Right renal pelvis (tissue), 4 donors: ENCODE results near the gene EIF2AK3. TPM values are rescaled to one million over a fixed set of nuclear protein-coding genes. Genes with fewer than 3 reads are reported as not detected.
"Not testable (repeated sequence)": the region's sequence is repeated elsewhere in the genome, so short reads cannot be mapped to it uniquely, and the experiment has no call there.

Source experiments
- DNase-seq, 4 donors: peaks; one replicate each; pipeline ENCODE4 v3.0.0-alpha.2; 2013; ENCODE audit warnings: low read depth in 4 of 4, low spot score in 3 of 4, missing footprints in 1 of 4
- polyA plus RNA-seq, 4 donors: library from polyadenylated mRNA; unstranded; fragments of 120-200 nt; gene quantifications; one replicate each; pipeline ENCODE4 v1.2.1, GENCODE V29; 2013; ENCODE audit not compliant: insufficient read length in 4 of 4

The EIF2AK3 gene
- polyA plus RNA-seq, result 10 to 100 TPM; 25.1 to 29.3 (median 25.9) TPM

DNA sequence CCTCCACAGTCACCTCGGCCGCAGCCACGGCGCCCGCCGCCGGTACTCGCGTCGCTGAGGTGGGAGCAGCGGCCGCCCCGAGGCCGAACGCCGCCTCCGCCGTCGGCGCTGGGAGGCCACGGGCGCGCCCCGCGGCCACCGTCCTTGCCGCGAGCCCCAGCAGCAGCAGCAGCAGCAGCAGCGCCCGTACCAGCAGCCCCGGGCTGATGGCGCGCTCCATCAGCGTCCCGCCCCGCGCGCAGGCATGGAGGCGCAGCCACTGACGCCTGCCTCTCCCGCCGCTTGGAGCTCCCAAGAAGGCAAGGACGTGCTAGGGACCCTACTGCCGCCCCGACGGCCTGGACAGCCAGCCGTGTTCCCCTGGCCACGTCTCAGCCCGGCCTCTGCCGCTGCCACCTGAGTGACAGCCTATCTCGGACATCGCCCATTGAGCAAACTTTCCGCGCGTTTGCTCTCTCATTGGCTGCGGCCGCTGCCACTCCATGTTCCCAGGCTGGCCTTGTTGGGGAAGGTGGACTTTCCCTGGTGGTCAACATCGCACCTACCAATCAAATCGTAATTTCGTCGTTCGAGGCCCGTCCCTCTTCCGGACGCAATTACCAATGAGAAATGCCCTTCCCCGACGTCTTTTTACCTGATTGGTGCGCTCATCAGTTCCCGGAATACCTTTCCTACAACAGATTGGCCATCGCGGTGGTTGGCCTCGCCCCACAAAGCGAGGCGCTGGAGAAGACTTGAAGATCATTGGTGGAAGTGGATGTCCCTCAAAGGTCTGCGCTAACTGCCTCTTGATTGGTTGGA is at the start of gene EIF2AK3:
Gene EIF2AK3 (minus strand): TSS at position 410 of the 801 bp plus-strand sequence. CDS start 190 bp downstream, at position 220.
- DNase-seq, result peak; percentile 98 to 100 (median 100)

DNA sequence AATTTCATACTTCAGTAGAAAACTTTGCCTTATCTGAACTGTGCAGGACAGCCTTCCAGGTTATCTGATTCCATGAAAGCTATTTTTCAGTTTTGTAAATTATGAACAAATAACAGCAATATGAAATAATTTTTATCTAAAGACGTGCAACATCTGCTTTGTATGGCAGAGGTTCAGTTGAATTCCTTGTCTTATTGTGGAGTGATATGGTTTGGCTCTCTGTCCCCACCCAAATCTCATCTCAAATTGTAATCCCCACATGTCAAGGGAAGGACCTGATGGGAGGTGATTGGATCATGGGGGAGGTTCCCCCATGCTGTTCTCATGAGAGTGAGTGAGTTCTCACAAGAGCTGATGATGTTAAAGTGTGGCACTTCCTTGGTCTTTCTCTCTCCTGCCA is 46.1 kb upstream of the EIF2AK3 start:
- no peak for DNase-seq

DNA sequence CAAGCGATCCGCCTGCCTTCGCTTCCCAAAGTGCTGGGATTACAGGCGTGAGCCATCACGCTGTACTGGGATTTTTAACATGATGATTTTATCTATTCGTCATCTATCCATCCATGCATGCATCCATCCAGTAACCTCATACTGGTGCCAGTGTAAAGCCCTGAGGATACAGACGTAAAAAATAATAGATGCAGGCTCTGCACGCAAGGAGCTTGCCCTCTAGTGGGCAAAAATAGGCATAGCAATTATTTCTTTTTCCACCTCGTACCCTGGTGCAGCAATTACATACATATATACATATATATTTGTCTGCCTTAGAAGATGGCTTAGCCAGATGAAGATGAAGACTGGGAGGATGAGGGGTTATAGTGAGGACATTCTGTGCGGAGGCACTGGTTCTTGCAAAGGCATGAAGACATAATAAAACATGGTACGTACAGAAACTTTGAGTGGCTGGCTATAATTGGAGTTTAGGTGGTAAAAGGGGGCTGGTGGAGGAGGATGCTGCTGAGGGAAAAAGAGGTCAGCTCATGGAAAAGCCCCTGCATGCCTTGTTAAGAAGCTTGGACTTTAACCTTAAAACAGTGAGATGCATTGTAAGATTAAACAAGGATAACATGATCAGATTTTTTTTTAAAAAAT is 44.6 kb upstream of the EIF2AK3 start:
- DNase-seq, result no peak

GRCh38 chr2:88669482-88670214 is 42.4 kb upstream of the EIF2AK3 start:
- DNase-seq, result no peak

DNA sequence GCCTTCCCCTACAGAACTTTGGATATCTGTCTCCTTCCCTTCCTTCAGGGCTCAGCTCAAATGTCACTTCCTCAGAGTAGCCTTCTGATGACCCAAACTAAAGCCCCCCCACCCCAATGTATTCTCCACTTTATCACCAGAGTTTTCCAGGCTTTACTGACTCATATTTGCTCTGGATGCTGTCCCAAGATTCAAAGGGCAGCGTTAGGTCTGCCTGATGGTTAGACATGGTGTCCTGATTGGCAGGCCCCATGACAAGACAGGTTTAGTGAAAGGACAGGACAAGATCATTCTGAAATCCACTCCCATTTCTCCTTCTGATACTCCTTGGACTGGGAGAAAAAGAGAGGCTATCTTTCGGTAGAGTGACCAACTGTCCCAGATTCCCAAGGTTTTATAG is 41.6 kb upstream of the EIF2AK3 start:
- DNase-seq, result no peak

GRCh38 chr2:88667219-88667618 is 40.0 kb upstream of the EIF2AK3 start:
- DNase-seq, result no peak

DNA sequence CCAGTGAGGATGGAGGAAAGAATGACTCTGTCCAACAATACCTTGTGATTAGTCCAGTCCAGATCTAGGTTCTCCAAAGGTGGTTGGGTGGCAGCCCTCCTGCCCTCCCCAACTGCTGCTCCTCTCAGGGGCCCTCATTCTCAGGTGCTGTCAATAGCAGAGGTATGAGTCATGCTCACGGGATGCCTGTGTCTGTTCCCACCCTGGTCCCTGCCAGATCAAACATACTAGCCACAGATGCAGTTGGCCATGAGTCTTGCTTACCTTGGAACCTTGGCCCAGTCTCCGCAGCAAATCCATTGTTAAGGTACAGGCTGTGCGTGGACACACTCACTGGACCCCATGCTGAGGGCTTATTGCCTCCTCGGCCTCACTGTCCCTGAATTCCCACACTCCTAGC is 39.3 kb upstream of the EIF2AK3 start:
- DNase-seq, result no peak

DNA sequence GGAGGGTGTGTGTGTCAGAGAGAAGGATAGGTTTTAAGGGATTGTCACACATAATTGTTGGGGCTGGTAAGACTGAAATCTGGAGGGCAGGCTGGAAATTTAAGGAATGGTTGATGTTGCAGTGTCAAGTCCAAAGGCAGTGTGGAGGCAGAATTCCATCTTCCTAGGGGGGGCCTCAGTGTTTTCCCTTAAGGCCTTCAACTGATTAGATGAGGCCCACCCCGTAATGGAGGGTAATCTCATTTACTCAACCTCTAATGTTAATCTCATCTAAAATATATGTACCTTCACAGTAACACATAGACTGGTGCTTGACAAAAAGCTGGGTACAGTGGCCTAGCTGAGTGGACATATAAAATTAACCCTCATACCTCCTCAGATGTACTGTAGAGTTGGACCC is 33.4 kb upstream of the EIF2AK3 start:
- DNase-seq, result no peak

GRCh38 chr2:88659538-88659915 is 32.3 kb upstream of the EIF2AK3 start:
- peak in 1 of 4 donors; percentile 20 for DNase-seq

- DNase-seq, result no peak
These were observed 31.7 kb upstream of the EIF2AK3 start for GRCh38 chr2:88658881-88659537.

- DNase-seq, result no peak
These were observed 31.1 kb upstream of the EIF2AK3 start for GRCh38 chr2:88658326-88658725.

DNA sequence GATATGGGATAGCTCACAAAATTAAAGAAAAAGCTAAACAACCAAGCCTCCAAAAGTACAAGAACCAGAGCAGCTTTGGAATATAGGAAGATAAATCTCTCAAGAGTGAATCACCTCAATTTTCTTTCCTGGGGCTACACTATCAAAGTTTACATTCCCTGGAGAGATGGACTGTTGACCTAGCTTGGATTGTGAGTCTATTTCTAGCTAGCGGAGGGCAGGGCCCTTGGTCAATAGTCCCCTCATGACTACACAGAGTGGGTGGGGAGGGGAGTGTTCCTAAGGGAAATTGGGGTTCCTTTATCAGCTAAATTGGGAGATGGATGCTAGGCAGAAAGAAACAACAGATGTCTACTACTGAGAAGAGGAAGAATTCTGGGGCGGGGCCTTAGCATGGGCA is 29.9 kb upstream of the EIF2AK3 start:
- no peak for DNase-seq

DNA sequence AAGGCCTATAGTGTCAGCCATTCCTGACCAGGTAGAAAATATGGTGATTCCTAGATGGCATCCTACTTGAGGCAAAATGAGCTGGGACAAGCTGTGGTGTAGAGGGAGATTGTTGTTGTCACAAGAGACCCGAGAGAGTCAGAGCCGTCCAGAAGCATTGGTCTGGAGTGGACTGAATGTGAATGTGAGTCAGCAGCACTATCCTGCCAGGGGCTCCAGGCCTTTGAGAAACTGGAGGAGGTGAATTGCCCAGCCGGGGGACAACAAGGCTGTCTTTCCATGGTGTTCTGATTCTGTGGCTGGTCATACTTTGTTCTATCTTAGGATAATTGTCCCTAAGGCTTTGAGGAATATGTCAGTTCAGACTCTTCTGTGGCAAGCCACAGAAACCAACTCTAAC is 29.4 kb upstream of the EIF2AK3 start:
- DNase-seq, result no peak

DNA sequence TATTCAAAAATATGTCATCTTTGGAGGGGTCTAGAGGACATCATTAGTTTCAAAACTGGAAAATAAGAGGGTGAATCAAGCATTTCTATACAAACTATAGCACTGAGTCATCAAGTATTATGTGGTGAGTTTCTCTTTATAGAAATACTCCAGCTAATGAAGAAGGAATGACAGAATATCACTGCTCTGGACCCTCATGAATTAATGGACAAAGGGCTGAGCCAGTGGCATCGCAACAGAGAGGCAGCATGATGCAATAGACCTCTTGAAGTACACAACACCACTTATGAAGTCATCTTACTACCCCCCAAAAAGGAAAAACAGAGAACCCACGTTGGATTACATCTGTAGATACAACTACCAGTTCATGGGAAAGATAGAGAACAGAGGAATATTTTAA is 27.4 kb upstream of the EIF2AK3 start:
- no peak for DNase-seq

DNA sequence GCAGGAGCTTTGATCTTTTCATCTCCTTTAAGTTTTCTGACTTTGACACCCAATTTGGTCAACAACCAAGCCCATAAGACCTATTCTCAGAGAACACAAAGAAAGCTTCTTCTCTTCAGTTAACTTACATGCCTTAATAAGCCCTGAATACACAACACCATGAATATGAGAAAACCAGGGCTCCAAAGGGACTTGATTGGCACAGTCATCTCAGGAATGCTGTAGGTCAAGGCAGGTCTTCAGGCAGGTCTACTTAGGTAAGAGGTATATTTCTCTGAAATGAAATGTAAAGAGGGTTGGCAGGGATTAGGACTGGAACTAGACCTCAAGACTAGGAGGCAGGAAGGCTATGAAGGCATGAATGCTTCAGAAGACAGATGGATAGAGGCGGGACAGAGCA is 24.4 kb upstream of the EIF2AK3 start:
- DNase-seq, result no peak

GRCh38 chr2:88645291-88645882 is 18.1 kb upstream of the EIF2AK3 start:
- DNase-seq, result not testable (repeated sequence)

DNA sequence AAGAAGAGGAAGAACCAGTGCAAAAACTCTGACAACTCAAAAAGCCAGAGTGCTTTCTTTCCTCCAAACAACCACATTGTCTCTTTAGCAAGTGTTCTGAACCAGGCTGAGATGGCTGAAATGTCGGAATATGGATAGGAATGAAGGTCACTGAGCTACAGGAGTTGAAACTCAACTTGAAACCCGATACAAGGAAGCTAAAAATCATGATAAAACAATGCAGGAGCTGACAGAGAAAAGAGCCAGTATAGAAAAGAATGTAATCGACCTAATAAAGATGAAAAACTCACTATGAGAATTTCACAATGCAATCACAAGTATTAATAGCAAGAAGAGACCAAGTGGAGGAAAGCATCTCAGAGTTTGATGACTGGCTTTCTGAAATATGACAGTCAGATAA is 15.0 kb upstream of the EIF2AK3 start:
- DNase-seq, result no peak

- DNase-seq, result no peak
These were observed 14.1 kb upstream of the EIF2AK3 start for GRCh38 chr2:88641330-88641729.

DNA sequence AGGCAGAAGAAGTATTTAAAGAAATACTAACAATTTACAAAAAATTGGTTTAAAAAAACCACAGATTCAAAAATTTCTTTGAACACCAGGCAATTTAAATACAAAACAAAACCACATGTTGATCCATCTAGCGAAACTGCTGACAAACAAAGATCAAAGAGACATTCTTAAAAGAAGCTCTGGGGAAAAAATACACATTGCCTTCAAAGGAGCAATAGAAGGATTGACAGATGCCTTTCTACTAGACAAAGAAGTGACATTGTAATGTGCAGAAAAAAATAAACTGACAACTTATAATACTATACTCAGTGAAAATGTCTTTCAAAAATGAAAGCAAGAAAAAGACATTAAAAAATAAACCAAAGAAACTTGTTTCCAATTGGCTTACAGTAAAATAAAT is 12.6 kb upstream of the EIF2AK3 start:
- DNase-seq, result no peak

DNA sequence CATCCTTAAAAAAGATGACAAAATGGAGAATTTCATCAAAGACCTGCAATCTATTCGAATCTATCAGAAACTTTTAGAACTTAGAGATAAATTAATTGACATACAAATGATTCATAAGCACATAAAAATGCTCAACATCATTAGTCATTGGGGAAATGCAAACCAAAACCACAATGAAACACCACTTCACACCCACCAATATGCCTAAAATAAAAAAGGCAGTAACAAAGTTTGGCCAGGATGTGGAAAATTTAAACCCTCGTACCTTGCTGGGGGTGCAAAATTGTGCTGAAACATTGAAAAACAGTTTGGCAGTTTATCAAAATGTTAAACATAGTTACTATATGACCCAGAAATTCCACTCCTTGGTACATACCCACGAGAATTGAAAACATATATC is 11.5 kb upstream of the EIF2AK3 start:
- DNase-seq, result no peak
